ENCODE results near the gene BAHCC1.
A peak's percentile ranks its signal among the peaks of the same experiment; 100 is the strongest.

BAHCC1 gene

DNA sequence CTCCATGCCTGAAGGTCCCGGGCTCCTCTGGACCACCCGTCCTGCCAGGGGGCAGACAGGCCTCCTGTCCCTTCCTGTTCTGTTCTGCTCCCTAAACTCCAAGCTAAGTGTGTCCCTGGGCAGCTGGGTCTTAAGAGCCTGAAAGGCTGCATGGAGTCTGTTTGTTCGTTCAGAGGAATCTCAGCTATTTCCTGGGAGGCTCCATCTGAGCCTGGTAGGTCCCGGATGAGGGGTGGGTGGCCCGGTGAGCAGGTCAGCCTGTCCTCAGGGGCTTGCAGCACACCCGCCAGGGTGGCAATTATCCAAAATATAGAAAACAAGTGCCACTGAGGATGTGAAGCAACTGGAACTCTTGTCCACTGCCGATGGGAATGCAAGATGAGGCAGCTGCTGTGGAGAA, 104.8 kb downstream of the BAHCC1 start:
- DNase-seq: no peak

- DNase-seq: no peak
Measured at GRCh38 chr17:81502471-81503017, 107.3 kb downstream of the BAHCC1 start.

DNA sequence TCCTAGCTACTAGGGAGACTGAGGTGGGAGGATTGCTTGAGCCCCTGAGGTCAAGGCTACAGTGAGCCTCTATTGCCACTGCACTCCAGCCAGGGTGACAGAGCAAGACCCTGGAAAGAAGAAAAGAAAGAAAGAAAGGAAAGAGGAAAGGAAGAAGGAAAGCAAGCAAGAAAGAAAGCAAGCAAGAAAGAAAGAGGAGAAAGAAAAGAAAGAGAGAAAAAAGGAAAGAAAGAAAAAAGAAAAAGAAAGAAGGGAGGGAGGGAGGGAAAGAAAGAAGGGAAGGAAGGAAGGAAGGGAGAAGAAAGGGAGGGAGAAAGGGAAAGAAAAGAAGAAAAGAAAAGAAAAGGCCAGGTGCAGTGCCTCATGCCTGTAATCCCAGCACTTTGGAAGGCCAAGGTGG, 108.4 kb downstream of the BAHCC1 start:
- DNase-seq: no peak

GRCh38 chr17:81508639-81509206, 113.5 kb downstream of the BAHCC1 start:
- no peak for DNase-seq

DNA sequence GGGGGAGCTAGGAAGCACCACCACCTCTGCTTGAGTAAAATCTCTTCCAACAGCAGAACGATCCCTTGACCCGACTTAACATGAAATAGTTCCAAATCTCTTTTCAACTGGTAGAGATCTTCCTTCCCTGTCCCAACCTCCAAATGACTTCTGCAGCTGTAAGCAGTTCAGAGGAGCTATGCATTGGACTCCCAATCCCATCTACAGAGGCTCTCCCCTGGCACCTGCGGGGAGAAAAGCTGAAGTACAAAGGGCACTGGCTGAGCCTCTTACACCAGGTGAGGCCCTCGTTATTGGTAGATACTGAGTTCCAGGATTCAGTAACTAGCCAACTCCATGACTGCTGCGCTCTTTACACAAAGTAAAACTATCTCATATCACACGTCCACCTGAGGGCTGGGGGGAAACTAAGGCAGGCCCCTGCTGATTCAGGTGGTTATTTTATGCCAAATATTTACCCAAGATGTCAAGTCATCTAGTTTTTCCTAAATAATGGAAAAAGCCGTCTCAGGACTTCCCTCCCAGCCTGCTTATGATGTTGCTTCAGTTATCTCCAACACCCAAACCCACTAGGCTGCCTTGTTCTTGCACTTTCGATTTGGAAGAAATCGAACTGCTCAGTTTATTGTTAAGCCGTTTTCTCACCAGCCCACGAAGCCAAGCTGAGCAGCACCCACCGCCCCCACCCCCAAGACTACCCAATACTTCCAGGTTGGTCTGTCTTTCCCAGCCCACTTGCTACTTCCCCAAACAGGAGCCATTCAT, 114.1 kb downstream of the BAHCC1 start:
- DNase-seq: peak; percentile 41

DNA sequence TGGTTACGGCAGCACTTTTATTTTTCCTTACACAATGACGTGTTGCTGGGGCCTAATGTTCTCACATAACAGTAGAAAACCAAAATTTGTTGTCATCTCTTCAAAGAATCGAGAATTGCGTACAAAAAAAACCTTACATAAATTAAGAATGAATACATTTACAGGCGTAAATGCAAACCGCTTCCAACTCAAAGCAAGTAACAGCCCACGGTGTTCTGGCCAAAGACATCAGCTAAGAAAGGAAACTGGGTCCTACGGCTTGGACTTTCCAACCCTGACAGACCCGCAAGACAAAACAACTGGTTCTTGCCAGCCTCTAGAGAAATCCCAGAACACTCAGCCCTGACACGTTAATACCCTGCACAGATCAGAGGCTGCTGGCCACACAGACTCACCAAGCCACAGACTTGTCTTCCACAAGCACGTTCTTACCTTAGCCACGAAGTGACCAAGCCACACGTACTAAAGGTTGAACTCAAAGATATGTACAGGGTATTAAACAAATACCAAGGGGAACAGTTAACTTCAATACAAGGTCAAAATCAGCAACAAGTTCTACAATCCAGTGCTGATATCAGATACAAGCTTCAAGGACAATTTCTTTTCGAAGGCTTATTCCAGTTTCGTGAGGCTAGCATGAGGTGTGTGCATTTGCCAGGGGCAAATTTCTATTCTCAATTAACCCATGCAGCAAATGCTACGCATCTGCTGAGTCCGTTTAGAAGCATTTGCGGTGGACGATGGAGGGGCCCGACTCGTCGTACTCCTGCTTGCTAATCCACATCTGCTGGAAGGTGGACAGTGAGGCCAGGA, 114.9 kb downstream of the BAHCC1 start:
- DNase-seq: no peak

DNA sequence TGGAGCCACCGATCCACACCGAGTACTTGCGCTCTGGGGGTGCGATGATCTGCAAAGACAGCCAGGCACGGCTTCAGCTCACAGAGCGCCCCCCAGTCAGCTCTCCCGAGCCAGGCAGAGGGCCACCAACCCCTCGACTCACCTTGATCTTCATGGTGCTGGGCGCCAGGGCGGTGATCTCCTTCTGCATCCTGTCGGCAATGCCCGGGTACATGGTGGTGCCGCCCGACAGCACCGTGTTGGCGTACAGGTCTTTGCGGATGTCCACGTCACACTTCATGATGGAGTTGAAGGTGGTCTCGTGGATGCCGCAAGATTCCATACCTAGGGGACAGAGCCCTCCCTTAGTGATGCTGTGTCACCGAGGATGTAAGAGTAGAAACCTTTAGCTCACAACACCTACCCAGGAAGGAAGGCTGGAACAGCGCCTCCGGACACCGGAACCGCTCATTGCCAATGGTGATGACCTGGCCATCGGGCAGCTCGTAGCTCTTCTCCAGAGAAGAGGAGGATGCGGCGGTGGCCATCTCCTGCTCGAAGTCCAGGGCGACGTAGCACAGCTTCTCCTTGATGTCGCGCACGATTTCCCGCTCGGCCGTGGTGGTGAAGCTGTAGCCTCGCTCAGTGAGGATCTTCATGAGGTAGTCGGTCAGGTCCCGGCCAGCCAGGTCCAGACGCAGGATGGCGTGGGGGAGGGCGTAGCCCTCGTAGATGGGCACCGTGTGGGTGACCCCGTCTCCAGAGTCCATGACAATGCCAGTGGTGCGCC, 115.7 kb downstream of the BAHCC1 start:
- DNase-seq: peak; percentile 67

DNA sequence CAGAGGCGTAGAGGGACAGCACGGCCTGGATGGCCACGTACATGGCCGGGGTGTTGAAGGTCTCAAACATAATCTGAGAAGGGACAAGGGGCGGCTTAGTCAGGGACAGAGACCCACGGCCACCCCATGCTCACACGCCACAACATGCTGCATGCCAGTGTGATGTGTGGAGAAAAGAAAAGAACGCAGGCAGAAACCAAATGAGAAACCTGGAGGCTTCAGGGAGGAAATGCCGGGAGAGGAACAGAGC, 116.2 kb downstream of the BAHCC1 start:
- no peak for DNase-seq

- peak; percentile 51 for DNase-seq
Measured at GRCh38 chr17:81511804-81512561, 116.7 kb downstream of the BAHCC1 start.

DNA sequence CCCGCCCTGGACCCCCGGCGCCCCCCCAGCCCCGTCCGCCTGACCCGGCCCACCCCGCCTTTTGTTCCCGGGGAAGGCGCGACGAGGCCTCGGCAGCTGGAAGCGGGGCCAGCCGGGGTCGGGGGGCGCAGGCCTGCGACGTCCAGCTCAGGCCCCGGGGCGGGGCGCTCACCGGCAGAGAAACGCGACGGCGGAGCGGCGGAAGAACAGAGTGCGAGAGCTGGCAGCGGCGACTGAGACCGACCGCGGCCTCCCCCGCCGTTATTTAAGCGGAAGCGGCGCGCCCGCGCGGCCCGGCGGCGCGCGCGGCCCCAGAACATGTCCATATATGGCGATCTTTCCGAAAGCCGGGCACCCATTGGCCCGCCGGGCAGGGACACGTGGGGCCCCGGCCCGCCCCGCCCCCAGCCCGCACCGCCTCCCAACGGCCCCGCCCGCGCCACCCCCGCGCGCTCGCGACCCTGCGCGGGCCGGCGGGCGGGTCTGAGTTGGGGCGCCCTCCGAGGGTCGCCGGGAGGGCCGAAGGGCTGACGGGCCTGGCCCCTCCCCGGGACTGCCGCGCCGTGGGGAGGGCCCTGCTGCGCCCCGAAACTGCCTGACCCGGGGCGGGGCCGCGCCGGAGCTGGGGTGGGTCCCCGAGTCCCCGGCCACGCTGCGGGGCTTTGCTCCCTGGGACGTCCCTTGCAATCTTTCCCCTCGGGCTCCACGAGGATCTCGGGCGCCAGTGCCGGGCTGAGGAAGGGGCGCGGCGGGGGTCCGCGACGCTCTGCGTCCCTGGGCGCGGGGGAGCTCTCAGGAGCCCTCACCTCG, 117.5 kb downstream of the BAHCC1 start, which contains the start of gene ACTG1:
TSS of gene ACTG1 (minus strand) at position 238 of the 810 bp plus-strand sequence. CDS start 445 bp downstream, outside the sequence.
- peak; percentile 93 for DNase-seq

GRCh38 chr17:81513372-81513752, 118.1 kb downstream of the BAHCC1 start:
- DNase-seq: peak; percentile 65

GRCh38 chr17:81513753-81514488, 118.7 kb downstream of the BAHCC1 start:
- DNase-seq: peak; percentile 46

DNA sequence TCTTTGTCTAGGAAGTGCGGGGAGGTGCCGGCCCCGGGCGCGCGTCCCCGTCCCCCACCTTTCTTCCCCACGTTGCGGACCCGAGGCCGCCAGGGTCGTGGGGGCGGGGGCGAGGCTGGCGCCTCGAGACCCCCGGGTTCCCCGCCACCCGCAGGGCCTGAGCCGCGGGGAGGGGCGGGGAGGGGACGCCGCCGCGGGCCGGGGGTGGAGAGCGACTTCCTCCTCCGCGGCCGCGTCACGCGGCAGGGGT, 119.2 kb downstream of the BAHCC1 start:
- no peak for DNase-seq

- DNase-seq: peak; percentile 85
Measured at GRCh38 chr17:81514739-81515529, 119.7 kb downstream of the BAHCC1 start.

GRCh38 chr17:81515530-81516041, 120.3 kb downstream of the BAHCC1 start:
- DNase-seq: no peak

Measured in CD4-positive, alpha-beta T cell treated with Interleukin-6 for 4 hours (primary cell).